ENCODE results near the gene DCAF12.

- no peak for TF ChIP-seq CTCF (IDR thresholded peaks at IDR 0.05)
- no peak for TF ChIP-seq POLR2A (IDR thresholded peaks at IDR 0.05)
Observed at GRCh38 chr9:34059954-34060353, 66.5 kb downstream of the DCAF12 start.

All from uterus (tissue), 2 donors.